SH-SY5Y (cell line): Measurements from ENCODE around the gene FCN3.

ENCODE experiments used
- GATA2 ChIP-seq: IDR thresholded peaks from 2 replicates; pipeline ENCODE4 v1.6.1; 2011; ENCODE audit warnings: mild to moderate bottlenecking, low read depth, low read length
- GATA3 ChIP-seq: IDR thresholded peaks from 2 replicates; pipeline ENCODE4 v1.6.1; 2011; ENCODE audit warnings: low read depth, mild to moderate bottlenecking, low read length, moderate library complexity

GRCh38 chr1:27372022-27372807 is 2.4 kb downstream of the FCN3 start:
- TF ChIP-seq GATA2: no peak
- no peak for TF ChIP-seq GATA3
